ENCODE measurements around the gene PTPRN2.

DNA sequence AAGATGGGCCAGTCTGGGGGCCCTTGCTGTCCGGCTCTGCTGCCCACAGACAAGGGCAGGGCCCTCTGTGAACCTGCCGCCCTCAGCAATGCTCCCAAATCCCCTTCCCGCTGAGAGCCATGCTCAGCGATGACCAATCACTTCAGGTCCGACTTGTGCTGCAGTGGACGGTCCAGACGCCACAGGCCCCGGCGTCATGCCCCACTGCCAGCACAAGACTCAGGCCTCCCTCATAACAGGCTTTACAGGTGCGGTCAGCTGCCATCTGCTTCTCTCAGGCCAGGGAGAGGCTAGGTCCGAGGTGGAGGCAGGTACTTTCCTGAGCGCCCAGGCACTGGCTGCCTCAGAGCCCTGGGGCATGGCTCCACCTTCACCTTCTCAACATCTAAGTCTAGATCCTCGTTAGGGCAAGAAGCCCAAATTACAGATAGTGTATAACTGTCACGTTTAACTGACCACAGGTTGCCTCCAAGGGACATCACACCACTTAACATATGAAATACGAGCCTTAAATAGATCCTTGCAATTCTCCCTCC is 393.2 kb downstream of the PTPRN2 start:
- TF ChIP-seq, protein P1, sequence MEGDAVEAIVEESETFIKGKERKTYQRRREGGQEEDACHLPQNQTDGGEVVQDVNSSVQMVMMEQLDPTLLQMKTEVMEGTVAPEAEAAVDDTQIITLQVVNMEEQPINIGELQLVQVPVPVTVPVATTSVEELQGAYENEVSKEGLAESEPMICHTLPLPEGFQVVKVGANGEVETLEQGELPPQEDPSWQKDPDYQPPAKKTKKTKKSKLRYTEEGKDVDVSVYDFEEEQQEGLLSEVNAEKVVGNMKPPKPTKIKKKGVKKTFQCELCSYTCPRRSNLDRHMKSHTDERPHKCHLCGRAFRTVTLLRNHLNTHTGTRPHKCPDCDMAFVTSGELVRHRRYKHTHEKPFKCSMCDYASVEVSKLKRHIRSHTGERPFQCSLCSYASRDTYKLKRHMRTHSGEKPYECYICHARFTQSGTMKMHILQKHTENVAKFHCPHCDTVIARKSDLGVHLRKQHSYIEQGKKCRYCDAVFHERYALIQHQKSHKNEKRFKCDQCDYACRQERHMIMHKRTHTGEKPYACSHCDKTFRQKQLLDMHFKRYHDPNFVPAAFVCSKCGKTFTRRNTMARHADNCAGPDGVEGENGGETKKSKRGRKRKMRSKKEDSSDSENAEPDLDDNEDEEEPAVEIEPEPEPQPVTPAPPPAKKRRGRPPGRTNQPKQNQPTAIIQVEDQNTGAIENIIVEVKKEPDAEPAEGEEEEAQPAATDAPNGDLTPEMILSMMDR (conservative IDR thresholded peaks at IDR 0.05; ENCODE audit: low read depth, low read length) = no peak
- no peak for TF ChIP-seq EZH2 (IDR thresholded peaks at IDR 0.05; ENCODE audit: borderline replicate concordance, low read depth, low read length, poor library complexity, severe bottlenecking)

Measured in A673 (cell line).